ENCODE measurements around the gene NME8.

DNA sequence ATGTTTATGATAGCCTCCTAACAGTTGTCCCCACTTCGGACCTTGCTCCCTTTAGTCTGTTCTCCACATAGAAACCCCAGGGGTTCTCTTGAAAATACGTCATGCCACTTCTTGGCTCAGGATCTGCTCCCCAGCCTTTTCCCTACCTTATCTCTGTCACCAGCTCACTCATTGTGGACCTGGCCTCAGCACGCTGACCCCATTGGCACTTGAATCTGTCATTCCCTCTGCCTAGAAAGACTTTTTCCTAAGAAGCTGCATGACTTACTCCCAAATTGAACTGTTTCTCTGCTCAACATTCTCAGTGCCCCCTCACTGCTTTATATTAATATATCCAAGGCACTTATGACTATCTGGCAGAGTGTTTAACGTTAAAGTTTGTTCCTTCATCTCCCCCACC lies 80.5 kb downstream of the NME8 start:
- TF ChIP-seq, protein P1, sequence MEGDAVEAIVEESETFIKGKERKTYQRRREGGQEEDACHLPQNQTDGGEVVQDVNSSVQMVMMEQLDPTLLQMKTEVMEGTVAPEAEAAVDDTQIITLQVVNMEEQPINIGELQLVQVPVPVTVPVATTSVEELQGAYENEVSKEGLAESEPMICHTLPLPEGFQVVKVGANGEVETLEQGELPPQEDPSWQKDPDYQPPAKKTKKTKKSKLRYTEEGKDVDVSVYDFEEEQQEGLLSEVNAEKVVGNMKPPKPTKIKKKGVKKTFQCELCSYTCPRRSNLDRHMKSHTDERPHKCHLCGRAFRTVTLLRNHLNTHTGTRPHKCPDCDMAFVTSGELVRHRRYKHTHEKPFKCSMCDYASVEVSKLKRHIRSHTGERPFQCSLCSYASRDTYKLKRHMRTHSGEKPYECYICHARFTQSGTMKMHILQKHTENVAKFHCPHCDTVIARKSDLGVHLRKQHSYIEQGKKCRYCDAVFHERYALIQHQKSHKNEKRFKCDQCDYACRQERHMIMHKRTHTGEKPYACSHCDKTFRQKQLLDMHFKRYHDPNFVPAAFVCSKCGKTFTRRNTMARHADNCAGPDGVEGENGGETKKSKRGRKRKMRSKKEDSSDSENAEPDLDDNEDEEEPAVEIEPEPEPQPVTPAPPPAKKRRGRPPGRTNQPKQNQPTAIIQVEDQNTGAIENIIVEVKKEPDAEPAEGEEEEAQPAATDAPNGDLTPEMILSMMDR (IDR thresholded peaks at IDR 0.05 in 2 of 3, conservative IDR thresholded peaks at IDR 0.05 in 1 of 3; ENCODE audit: borderline replicate concordance in 1 of 3, insufficient read depth in 1 of 3, low read depth in 2 of 3, low read length in 2 of 3), result no peak
- TF ChIP-seq ZFX (IDR thresholded peaks at IDR 0.05) (no peak), SP1 (IDR thresholded peaks at IDR 0.05; ENCODE audit: low read depth) (no peak), JUND (IDR thresholded peaks at IDR 0.05) (no peak), EZH2 (IDR thresholded peaks at IDR 0.05) (no peak), ZNF274 (IDR thresholded peaks at IDR 0.05; ENCODE audit: low read depth, low read length) (no peak), CEBPB (IDR thresholded peaks at IDR 0.05; ENCODE audit: low read depth) (no peak)
- TF ChIP-seq, protein P2, sequence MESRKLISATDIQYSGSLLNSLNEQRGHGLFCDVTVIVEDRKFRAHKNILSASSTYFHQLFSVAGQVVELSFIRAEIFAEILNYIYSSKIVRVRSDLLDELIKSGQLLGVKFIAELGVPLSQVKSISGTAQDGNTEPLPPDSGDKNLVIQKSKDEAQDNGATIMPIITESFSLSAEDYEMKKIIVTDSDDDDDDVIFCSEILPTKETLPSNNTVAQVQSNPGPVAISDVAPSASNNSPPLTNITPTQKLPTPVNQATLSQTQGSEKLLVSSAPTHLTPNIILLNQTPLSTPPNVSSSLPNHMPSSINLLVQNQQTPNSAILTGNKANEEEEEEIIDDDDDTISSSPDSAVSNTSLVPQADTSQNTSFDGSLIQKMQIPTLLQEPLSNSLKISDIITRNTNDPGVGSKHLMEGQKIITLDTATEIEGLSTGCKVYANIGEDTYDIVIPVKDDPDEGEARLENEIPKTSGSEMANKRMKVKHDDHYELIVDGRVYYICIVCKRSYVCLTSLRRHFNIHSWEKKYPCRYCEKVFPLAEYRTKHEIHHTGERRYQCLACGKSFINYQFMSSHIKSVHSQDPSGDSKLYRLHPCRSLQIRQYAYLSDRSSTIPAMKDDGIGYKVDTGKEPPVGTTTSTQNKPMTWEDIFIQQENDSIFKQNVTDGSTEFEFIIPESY (IDR thresholded peaks at IDR 0.05; ENCODE audit: extremely low read depth, insufficient replicate concordance, low read length), result no peak
- TF ChIP-seq, protein P3, sequence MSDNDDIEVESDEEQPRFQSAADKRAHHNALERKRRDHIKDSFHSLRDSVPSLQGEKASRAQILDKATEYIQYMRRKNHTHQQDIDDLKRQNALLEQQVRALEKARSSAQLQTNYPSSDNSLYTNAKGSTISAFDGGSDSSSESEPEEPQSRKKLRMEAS (IDR thresholded peaks at IDR 0.05), result no peak
- TF ChIP-seq, protein P4, sequence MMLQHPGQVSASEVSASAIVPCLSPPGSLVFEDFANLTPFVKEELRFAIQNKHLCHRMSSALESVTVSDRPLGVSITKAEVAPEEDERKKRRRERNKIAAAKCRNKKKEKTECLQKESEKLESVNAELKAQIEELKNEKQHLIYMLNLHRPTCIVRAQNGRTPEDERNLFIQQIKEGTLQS (IDR thresholded peaks at IDR 0.05), result no peak
